T-helper 2 cell treated with Interferon-gamma antibody and Interleukin-4, amounts not matched to agents 100 ng/mL and 5 ng/mL, for 36 hours (primary cell): ENCODE results near the gene SERTM1. TPM values are rescaled to one million over a fixed set of nuclear protein-coding genes. Genes with fewer than 3 reads are reported as not detected.

Experiments
- intact Hi-C: fragments of 100-400 bp; cut with micrococcal nuclease; formaldehyde crosslinking; loops from one replicate; pipeline ENCODE4 v1.15.1; 2023
- total RNA-seq: library from RNA; stranded (reverse); gene quantifications from 2 replicates; pipeline ENCODE4 v1.2.3, GENCODE V29; 2022

SERTM1 gene
- not detected in 2 replicates for total RNA-seq

GRCh38 chr13:36673838-36674326 lies at the start of gene SERTM1:
Gene SERTM1, plus strand, starts transcription at chr13:36674020. Its CDS starts 21,059 bp downstream, at chr13:36695079.
- intact Hi-C loops, result no loop called here

DNA sequence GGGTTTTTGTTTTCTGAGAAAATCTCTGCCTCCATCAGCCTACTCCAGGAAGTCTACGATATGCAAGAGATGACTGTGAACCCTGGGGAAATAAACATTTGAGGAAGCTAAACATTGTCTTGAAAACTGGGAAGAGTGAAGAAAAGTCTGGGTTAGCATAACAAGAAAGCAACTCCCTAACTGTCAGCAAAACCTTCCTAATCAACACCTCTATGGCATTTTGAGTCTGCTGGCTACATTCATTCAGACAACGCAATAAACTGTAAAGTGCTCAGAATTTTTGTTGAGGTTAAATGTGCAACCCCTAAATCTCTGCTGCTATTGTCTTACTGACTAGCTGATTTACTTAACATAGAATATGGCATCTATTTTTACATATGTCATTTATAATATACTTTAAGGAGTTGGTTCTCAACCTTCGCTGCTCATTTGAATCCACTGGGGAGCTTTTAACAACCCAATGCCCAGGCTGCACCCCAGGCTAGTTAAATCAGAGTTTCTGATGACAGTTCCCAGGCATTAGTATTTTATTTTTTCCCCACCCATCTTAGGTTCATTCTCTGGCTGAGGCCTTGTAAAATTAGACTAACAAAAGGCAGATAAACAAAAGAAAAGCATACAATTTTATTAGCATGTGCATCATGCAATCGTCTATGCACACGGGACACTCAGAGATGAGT lies 45.3 kb upstream of the SERTM1 start:
- intact Hi-C loops, result no loop called here

DNA sequence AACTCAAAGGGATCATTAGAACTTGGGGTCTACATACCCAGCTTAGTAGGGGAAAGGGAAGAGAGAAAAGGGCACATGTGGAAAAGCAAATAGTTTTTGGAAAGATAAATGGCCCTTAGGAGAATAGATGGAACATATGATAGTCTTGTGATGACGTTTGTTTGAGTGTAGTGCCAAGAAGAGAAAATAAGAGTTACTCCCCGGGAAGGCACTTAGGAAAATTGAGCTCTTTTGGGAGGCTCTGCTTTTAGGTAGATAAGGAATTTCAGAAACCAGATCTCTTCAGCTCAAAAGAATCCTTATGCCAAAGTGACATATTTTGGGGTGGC lies 44.8 kb upstream of the SERTM1 start:
- intact Hi-C loops, result no loop called here

GRCh38 chr13:36630181-36630803 lies 43.5 kb upstream of the SERTM1 start:
- intact Hi-C loops, result no loop called here

DNA sequence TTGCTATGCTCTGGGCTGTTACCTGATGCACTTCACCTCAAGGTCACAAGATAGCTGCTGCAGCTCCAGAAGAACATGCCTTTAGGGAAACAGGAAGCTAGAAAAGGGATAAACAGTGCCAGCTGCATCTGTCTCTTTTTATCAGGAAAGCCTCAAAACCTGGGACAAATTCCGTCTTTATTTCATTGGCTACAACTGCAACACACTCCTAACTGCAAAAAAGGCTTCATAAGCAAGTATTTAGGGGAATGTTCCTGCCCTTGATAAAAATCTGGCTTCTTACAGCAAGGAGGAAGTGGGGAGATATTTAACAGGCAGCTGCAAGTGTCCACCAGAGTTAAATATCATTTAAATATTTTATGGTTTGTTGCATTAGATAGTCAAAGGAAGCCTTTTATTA lies 34.2 kb upstream of the SERTM1 start:
- intact Hi-C loops, result no loop called here

GRCh38 chr13:36650611-36651010 lies 23.2 kb upstream of the SERTM1 start:
- intact Hi-C loops, result no loop called here

DNA sequence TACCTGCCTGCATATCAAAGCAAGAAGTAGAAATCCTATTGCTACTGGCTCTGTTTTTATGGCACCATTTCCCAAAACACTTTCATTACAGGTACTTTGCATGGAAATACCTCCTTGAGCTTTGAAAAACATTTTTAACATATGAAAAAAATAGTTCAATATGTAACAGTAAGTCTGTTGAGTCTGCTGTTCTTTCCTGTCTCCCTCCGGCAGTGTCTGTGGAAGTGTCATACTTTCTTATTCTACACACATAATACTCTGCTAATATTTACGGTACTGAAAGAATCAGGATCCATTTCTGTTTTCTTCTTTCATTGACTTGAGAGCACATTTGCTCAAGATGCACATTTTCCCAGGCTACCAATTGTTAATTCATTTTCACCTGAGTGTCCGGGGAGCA lies 8.2 kb upstream of the SERTM1 start:
- intact Hi-C loops, result no loop called here

- intact Hi-C loops, result no loop called here
These were observed 7.2 kb upstream of the SERTM1 start for GRCh38 chr13:36666477-36667229.

DNA sequence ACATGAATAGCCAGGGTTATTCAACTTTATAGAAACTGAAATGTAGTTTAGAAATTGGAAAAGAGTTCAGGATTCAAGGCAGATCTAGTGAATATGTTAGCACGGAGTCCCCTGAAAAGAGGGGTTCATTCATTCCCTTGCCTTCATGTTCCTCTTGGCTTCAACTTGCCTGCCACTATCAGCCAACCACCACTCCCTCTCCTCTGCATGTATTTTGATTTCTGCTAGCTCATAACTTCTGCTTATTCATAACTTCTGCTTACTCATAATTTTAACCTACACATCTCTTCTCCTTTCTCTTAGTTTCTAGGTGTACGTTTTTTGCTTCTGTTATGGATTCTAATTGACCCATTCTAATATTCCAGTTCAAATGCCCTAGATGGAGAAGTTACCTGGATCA lies 5.5 kb upstream of the SERTM1 start:
- intact Hi-C loops, result no loop called here

DNA sequence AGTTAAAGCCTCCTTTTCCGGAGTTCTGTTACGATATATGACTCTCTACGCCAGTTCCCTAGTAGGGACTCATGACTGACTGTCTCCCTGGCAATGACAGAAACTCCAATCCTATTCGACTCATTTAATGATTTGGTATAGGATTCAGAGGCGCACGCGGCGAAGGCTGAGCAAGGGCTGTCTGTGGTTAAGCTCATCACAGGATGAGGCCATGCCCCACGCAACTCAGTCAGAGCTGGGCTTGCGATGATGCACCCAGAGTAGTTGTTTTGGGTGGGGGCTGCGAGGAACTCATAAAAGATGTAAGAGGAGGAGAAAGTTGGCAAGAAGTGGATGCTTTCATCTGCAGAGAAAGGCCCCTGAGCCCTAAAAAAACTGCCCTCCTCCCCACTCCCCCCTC lies 468 bp upstream of the SERTM1 start:
- intact Hi-C loops, result no loop called here

GRCh38 chr13:36674337-36675212 lies 755 bp downstream of the SERTM1 start:
- intact Hi-C loops, result no loop called here

DNA sequence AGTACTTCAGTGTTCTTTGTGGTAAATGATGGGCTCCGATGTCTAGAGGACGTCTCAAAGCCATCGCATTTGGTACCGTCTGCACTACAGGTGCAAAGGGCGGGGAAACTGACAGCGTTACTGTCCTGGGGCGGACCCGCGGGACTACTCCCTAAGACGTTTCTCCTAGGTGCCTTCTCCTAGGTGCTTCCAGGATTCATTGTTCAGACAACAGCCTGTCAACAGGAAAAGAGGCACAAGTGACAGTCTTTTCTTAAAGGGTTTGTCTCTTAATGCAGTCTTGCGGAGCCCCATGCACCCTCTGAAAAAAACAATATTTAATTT lies 1.4 kb downstream of the SERTM1 start:
- intact Hi-C loops, result no loop called here

GRCh38 chr13:36680913-36681312 lies 7.1 kb downstream of the SERTM1 start:
- intact Hi-C loops, result no loop called here

- intact Hi-C loops, result no loop called here
These were observed 8.2 kb downstream of the SERTM1 start for GRCh38 chr13:36681894-36682624.

- intact Hi-C loops, result no loop called here
These were observed 9.9 kb downstream of the SERTM1 start for GRCh38 chr13:36683701-36684100.

GRCh38 chr13:36685927-36686326 lies 12.1 kb downstream of the SERTM1 start:
- intact Hi-C loops, result no loop called here

DNA sequence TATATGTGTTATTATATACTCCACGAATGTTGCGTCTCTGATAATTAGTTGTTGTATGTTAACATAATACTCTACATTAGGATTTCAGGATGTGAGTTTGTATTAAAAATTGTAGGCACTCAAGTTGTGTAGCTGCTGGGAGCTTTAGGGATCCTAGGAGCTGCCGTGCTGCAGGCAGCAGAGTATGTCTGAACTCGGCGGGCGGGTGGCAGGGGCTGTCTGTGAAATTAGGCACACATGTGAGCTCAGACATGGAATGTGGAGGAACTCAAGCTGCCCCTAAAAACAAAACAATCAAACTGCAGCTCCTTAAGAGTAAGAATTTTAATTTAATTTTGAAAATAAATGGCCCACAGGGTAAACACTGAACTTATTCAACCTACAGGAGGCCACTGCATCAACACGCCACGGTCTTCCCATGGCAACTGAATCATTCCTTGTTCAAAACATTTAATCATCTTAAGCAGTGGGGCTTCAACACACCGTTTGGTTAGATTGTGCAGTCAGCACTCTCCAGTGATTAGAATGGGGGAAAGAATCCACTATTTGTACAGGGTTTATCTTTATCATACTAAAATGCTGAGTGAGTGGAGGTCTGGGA lies 22.7 kb downstream of the SERTM1 start:
- intact Hi-C loops, result no loop called here

DNA sequence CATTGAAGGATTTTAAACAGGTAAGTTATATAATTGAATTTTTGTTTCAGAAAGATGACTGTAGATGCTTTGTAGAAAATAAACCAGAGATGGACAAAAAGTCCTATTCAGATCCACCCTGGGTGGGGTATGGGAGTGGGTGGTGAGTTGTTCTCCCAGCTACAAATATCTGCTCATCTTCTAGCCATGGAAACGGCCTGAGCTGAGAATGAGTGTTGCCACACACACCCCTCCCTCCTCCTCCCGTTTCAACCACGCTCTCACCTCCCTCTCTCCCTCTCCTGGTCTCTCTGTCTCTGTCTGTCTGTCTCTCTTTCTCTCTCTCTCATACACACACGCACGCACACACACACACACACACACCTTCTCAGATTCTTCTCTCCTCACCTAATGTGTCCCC lies 26.4 kb downstream of the SERTM1 start:
- intact Hi-C loops, result no loop called here

- intact Hi-C loops, result no loop called here
These were observed 32.9 kb downstream of the SERTM1 start for GRCh38 chr13:36706755-36707154.

DNA sequence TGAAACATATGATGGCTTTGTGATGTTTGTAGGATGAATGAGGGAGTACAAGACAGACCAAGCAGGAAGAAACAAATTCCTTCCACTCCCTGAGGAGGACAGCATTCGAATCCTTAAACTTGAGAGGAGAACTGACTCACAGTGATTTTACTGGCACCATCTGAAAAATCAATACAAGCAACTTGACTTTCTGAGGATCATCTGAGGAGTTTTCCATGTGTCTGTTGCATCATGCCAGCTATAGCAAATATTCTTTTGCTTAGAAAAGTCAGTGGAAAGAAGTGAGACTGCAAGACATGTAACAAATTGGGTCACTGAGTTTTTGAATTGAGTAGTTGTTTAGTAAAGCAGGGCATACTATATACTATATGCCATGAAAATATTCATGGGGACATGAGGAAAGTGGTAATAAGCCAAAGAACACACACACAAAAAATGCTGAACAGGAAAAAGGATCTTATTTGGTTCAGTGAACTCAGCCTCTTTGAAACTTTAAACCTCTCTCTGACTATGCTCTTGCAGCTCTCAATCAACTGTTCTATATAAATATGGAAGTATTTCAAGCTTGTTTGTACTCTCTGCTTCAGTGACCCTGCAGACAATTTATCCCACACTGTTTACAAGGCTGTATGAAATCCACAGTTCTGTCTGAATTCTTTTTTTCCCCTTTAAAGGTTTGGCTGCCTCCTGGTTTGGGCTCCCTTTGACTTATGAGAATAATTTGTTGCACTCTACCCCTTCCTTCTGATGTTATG lies 35.5 kb downstream of the SERTM1 start:
- intact Hi-C loops, result no loop called here
